Amygdala (tissue), 56 donors: ENCODE data around the gene KCNJ3.

Experiments
- DNase-seq, 56 donors: peaks; one replicate each; lab custom pipeline; 2025; lab: John Stamatoyannopoulos, UW

The KCNJ3 gene, protein sequence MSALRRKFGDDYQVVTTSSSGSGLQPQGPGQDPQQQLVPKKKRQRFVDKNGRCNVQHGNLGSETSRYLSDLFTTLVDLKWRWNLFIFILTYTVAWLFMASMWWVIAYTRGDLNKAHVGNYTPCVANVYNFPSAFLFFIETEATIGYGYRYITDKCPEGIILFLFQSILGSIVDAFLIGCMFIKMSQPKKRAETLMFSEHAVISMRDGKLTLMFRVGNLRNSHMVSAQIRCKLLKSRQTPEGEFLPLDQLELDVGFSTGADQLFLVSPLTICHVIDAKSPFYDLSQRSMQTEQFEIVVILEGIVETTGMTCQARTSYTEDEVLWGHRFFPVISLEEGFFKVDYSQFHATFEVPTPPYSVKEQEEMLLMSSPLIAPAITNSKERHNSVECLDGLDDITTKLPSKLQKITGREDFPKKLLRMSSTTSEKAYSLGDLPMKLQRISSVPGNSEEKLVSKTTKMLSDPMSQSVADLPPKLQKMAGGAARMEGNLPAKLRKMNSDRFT

DNA sequence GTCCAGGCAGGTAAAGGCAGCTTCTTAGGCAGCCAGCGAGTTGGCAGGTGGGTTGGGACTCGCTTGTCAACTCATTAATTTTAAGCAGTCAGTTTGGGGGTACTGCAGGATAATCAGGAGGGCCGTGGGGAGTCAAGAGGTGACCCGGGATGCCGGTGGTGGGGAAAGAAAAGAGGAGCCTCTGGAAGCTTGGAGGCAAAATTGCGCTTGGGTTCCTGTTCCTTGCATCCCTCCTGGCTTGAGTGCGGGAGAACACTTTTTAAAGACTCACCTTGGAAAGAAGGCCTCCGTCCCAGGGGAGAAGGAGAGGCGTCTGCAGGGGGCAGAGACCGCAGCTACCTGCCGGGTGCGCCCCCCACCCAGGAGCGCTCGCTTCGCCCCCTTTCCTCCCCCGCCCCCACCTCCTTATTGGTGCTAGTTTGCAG, at the start of gene KCNJ3:
TSS of gene KCNJ3 (plus strand) at position 400 of the 425 bp plus-strand sequence. CDS start 81 bp downstream, outside the sequence.
- peak in 2 of 56 donors; percentile 10 to 44 for DNase-seq

DNA sequence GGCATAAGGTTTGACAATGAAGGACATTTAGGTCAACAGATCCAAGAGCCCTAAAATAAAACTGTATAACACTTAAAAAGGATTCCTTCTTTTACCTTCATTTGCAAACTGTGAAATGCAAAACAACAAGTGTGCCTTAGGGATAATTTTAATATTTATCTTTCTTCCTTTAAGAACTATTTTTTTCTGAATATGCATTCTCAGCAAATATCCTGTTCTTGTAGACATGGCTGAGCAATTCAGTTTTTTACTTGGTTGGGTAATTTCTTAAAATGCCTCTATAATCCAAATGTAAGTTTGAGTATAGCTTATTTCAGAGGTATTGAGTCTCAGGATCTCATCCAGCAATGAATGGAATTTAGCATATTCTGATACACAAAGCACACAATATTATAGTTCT, 43.0 kb upstream of the KCNJ3 start:
- DNase-seq = no peak

DNA sequence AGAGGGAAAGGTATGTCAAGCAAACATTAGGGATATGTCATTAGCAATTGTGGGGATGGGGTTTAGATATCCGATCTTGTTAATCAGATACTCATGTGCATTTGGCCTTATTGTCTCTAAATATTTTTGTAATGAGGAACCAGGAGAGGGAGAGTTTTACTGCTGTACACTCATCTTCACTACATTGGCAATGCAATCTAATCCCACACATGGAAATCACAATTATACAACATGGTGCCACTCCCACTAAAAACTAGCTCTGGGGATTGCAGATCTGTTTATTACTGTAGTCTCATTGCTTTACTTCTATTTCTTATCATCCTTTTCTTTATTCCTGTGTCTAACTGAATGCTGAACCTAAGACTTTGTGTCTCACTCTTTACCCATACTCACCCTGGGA, 39.6 kb upstream of the KCNJ3 start:
- no peak for DNase-seq

DNA sequence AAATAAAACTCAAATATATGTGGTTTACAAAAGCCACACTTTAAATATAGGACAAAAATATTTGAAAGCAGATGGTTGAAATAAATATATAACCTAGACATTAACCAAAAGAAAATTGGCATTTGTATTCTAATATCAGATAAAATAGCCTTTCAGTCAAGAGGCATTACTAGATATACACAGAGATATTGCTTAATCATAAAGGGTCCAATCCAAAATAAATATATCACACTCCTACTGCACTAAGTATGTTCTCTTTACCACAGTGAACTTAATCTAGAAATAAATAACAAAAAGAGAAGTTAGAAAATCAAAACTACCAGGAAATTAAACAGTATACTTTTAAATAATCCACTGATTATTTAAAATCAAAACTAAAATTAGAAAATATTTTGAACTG, 34.2 kb upstream of the KCNJ3 start:
- no peak for DNase-seq

DNA sequence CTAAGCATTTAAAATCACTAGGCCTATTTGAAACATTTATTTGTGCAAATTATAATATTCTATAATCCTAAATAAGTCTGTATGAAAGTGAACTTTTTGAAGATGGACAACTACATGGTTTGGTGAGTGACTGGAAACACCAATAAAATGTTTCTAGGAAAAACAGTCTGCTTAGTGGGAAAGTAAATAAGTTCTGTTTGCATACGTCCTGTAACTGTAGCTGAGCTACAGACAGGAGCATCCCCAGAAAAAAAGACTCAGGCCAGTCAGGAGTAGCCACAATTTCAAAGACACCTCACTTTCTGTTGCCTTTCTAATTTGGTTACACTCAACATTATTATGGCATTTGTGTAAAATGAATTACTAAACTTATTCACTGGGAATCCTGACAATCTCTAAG, 28.4 kb upstream of the KCNJ3 start:
- DNase-seq = no peak

DNA sequence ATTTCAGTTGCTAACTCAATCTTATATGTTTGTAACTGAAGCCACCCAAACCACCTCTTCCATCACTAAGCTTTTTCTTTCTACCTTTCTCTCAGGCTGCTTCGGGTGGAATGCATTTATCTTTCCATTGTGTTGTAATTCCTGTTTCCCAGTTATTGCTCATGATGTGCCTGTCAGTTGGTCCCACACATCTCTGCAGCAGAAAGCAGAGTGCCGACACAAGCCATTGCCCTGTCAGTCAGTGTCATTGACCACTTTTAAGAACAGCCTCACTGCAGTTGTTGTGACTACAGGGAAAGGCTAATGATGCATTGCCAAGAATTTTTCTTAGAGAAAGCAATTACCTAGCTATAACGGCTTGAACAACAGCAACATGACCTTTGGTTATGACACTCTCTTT, 24.8 kb upstream of the KCNJ3 start:
- no peak for DNase-seq

DNA sequence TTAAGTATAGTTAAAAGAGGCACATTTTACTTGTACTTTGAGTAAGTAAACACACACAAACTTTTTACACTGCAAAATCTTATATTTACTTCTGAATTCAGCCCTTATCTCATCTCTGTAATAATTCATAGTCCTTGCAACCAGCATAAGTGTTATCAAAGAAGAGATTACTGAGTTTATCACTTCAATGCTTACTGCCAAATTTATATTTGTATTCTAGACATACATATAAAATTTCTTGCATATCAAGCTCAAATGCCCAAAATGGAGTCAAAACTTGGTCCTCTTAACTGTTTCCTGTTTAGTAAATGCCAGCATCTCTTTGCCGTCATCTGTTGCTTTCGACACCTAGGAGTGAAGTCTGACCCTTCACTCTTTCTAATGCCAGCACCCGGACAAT, 21.1 kb upstream of the KCNJ3 start:
- no peak for DNase-seq

DNA sequence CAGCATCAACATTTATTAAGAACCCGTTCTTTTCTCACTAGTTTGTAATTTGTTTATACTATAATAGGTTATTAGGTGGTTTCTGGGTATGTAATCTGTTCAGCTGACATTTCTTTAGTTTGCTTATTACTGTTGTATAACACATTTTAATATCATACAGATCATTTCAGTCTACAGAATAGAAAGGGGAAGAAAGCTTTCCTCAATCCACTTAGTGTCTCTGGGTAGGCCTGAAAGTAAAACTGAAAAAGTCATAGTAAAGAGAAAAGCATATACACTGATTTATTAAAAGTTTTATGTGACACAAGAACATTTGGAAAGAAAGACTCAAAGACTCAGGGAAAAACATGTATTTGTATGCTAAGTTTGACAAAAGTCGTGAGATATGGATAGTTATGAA, 16.8 kb upstream of the KCNJ3 start:
- no peak for DNase-seq

DNA sequence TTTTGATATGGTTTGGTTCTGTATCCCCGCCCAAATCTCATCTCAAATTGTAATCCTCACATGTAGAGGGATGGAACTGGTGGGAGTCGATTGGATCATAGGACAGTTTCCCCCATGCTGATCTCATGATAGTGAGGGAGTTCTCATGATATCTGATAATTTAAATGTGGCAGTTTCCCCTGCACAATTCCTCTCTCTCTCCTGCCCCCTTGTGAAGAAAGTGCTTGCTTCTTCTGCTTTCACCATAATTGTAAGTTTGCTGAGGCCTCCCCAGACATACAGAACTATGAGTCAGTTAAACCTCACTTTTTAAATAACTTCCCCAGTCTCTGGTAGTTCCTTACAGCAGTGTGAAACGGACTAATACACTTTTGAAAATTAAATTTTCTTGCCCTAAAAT, 12.3 kb upstream of the KCNJ3 start:
- DNase-seq = no peak

DNA sequence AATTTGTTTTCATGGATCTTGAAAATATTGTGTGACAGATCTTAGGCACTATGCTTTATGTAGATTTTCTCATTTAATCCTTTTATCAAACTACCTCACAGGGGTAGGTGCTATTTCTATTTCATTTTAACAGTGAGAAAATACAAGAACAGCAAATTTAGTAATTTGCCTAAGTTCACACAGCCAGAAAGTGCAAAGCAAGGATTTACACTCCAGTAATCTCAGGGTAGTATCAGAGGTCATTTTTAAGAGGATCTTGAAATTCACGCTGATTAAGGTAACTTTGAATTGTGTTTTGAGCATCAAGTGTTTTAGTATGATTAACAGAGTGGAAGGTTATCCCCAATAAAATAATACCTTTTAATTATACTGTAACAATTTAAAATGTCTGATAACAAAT, 10.1 kb upstream of the KCNJ3 start:
- DNase-seq = no peak

DNA sequence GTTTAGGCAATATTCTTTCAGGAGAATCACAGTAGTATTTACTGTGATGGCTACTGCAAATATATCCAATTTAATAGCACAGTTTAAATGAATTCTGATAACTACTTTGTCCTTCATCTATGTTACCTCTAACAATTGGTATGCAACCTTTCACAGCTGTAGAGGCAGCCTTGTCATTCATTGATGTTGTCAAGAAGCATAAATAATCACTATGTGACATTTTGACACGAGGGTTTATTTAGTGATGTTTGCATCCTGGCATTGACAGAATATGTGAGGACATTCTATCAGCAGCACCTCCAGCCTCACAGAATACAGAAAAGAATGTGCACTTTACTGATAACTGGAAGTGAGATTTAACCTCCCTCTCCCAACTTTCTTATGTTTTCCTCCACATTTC, 9.3 kb upstream of the KCNJ3 start:
- DNase-seq = no peak

DNA sequence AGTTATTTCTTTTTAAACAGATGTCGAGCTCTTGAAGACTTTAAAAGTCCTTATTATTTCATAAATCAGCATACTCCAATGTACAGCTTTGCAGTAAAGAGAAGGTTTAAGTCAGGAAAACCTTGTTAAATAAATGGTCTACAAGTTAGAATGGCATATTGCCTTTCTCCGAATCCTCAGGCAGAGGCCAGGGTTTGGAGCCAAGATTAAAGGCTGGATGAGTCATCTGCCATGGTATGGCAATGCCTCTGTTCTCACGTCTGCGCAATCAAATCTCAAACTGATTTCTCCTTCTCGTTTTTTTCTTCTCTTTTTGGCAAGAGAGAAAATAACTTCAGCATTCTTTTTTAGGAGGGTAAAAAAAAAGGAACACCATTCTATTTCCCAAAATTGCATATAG, 5.6 kb upstream of the KCNJ3 start:
- no peak for DNase-seq

DNA sequence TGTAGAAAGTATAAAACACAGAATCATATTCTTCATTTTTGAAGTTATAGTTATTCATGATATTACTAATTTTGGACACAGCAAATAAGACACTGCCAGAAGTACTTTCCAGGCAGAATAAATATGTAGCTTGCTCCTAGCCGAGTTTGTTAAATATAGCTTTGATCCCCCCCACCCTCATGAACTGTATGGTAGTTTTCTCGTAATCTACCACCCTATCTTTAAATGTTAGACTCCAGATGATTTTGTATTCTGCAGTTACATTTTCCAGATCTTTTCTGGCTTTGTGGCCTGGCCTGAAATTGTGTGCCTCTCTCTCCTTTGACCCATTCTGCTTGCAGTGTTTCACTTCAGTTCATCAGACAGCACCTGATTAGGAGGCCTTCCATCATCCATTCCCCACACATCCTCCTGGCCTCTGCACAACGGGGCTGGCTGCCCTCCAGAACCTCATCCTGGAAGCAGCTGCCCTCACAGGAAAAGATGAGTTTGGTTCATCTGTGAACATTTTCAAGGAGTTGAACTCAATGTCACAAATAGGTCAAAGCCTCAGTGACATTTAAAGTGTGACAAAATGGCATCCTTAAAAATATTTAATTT, 4.7 kb upstream of the KCNJ3 start:
- no peak for DNase-seq

DNA sequence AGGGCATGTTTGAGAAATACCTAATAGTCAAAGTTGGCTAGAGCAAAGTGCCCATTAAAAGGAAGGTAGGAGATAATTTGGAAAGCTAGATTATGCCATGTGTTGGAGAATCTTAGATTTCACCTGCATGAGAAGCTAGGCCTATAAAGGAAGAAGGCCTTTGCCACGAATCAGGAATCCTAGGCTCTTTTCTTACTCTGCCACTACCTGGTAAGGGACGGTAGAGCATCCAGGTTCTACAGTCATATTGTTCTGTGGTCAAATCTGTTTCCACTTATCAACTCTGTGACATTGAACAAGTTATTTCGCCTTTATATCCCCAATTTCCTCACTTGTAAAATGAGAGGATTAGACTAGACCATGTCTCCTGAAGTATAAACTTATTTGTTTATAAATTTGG, 3.6 kb upstream of the KCNJ3 start:
- DNase-seq = no peak

DNA sequence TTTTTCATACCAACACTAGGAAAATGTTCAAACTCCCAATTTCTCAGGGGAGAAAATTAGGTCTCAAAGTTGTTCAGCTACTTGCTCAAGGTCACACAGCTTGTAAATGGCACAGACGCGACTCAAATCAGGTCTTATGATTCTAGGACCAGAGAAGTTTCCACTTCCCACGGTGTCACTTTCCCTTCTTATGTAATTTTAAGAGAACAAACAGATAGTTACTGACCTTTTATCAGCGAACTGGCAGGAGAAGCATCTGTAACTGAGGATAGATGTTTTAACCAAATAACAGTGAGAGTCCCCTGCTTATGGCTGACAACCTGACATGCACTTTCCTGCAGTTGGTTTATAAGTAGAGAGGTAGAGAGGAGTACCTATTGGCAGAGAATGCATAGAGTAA, 2.1 kb upstream of the KCNJ3 start:
- DNase-seq = no peak

DNA sequence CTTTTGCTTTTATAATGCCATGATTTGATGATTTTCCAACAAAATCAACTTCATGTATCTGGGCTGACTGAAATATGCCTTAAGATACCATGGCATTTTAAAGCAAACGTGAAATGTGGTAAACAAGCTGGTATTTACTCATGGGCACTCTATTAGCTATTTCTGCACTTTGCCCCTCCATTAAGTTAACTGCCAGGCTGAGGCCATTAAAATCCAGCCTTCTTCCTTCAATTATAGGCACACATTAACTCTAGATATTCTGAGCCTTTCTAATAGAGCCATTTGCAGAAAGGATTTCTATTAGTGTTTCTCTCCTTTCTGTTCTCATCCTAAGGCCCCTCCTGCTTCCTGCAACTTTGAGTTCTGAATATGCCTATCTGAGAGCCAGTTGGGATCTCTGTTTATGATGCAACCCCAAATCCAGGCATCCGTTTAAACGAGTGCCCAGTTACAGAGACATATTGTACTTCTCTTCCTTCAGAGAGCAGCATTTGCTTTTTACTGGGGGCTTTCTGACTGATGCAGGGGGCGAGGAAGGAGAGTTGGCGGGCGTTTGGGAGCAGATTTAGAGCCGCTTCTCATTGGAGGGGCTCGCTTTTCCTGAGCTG, 1.6 kb upstream of the KCNJ3 start:
- no peak for DNase-seq

DNA sequence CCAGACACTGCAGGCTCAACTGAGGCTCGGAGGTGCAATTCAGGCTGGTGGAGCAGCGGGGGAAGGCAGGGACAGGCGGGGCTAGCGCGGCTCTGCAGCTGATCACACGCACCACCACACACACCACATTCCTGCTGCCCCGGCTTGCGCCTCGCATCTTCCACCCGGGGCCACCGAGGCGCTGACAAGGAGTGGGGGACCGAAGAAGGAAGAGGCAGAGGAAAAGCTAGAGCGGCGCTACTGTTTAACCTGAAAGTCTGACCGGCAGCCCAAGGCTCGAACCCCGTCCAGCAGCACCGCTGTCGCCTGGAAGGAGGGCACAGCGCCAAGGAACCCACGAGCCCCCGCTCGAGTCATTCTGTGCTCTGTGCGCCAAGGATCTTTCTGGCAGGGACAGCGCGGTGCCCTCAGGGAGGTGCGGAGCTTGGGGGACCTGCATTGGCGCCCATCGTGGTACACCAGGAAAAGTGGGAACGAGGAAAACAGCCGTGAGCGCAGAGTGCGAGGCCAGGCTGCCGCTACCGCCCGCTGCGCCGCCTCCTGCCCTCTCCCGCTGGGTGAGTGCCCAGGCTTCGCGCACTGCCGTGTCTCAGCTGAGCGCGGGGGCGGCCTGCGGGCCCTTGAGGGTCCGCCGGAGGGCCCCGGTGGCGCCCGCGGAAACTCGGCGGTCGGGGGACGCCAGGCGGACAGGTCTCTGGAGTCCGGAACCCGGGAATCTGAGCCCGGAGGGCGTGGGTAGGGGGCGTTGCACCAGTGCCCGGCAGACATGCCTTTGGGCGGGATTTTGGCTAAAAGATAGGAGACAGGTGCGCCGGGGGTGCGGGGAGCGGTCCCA, 860 bp upstream of the KCNJ3 start:
- DNase-seq = peak in 35 of 56 donors; percentile 7 to 80 (median 44)

DNA sequence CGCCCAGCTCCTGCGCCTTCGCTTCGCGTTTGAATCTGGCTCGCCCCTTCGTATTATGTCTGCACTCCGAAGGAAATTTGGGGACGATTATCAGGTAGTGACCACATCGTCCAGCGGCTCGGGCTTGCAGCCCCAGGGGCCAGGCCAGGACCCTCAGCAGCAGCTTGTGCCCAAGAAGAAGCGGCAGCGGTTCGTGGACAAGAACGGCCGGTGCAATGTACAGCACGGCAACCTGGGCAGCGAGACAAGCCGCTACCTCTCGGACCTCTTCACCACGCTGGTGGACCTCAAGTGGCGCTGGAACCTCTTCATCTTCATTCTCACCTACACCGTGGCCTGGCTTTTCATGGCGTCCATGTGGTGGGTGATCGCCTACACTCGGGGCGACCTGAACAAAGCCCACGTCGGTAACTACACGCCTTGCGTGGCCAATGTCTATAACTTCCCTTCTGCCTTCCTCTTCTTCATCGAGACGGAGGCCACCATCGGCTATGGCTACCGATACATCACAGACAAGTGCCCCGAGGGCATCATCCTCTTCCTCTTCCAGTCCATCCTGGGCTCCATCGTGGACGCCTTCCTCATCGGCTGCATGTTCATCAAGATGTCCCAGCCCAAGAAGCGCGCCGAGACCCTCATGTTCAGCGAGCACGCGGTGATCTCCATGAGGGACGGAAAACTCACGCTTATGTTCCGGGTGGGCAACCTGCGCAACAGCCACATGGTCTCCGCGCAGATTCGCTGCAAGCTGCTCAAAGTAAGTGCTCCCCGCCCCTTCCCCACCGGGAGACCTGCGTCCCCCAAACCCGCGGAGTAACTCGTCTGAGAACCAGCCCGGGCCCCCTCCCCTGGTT, 453 bp downstream of the KCNJ3 start:
- peak in 9 of 56 donors; percentile 9 to 52 (median 46) for DNase-seq

DNA sequence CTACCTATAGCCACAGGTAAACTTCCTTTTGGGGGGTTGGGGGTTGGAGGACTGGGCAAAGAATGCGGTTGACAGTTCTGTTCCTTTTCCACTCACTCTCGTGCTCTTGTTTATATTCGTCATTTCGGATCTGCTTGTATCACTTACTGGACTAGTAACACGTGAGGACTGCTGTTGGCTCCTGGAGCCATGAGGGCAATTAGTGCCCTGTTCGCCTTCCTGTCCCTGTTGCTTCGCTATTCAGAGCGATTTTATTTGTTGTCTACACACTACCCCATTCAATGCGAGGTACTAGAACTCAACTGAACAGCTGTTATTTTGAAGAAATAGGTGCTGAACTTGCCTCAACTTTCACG, 1.1 kb downstream of the KCNJ3 start:
- no peak for DNase-seq

DNA sequence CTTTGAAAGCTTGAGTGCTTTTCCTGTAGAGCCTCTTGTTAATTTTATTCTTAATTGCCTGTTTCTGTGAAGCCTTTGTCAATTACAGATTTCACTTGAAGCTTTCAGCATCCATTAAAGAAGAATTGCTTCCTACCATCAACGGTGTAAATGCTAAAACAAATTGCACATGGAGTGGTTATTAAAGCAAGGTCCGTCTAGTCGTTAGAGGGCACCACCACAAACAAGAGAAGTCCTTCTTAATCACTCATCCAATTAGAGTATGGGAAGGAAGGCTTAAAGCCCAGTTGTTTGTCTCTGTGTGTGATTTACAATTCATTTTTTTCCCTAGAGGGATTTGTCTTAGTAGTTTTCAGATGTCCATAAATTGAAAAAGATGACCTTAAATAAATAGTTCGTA, 1.6 kb downstream of the KCNJ3 start:
- no peak for DNase-seq
